ENCODE data around the gene EXOSC2. TPM values are rescaled to one million over a fixed set of nuclear protein-coding genes. Genes with fewer than 3 reads are reported as not detected.

Gene EXOSC2
- polyA plus RNA-seq, 1 donor (not counting 4 experiments of a cell fraction or from before 2014, with no cell fraction given): 37.5 TPM

DNA sequence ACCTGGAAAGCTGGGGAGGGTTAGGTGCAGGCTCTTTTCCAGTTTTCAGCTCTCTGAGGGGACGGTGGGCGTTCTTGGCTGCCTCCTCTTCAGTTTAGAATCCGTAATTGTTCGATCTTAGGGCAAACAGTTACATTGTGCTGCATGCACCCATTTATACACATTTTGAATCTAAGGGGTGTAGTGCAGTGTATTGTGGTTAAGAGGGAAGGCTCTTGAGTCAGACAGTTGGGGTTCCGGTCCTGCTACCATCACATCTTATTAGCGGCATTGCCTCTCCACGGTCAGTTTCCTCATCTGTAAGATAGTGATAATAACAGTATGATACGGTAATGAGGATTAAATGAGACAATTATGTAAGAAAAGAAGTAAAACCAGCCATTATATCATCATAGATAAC is 625 bp downstream of the EXOSC2 start:
- Histone ChIP-seq H4K20me1 (ENCODE audit: control insufficient read depth, extremely low read depth, insufficient read depth, low read length) (peaks cover 10% of the 10 kb centered on the region), H3K36me3 (ENCODE audit: control insufficient read depth in 2 of 2, extremely low read depth in 1 of 2, insufficient read depth in 2 of 2, low read length in 2 of 2) (peaks cover 12 to 20% of the 10 kb centered on the region in 2 experiments), H3K9me3 (ENCODE audit: control insufficient read depth, low read depth, low read length) (no peaks in the 10 kb centered on the region), H3K4me2 (ENCODE audit: control insufficient read depth, extremely low read depth, insufficient read depth, low read depth, low read length) (peak overlapping the region; percentile 91), H2AFZ (ENCODE audit: control insufficient read depth, low read length) (peak overlapping the region; percentile 80), H3K4me1 (ENCODE audit: control insufficient read depth, extremely low read depth, insufficient read depth, low read length) (peaks cover 19% of the 10 kb centered on the region), H3K79me2 (ENCODE audit: control insufficient read depth, insufficient read depth, low read length) (peaks cover 39% of the 10 kb centered on the region), H3K9ac (ENCODE audit: control insufficient read depth, extremely low read depth, insufficient read depth, low read length) (peak overlapping the region; percentile 94), H3K27me3 (ENCODE audit: control insufficient read depth, extremely low read depth, insufficient read depth, low read length) (no peaks in the 10 kb centered on the region), H3K4me3 (ENCODE audit: control insufficient read depth in 2 of 3, extremely low read depth in 1 of 3, insufficient read depth in 2 of 3, low read depth in 1 of 3, low read length in 3 of 3) (peak overlapping the region; percentile 56 to 98 (median 91)), H3K9me1 (ENCODE audit: control insufficient read depth, extremely low read depth, insufficient read depth, low read length) (peaks cover 3% of the 10 kb centered on the region), H3K27ac (ENCODE audit: control insufficient read depth, insufficient read depth, low read length) (peak overlapping the region; percentile 73)
- dilution Hi-C loops (cut with MboI; ENCODE audit: extremely low pct_ligation_motif_present, low sequenced_read_pairs): no loop called here
- no peak for FAIRE-seq
- no peak for DNase-seq (ENCODE audit: low read depth, low spot score)
- TF ChIP-seq, protein P1, sequence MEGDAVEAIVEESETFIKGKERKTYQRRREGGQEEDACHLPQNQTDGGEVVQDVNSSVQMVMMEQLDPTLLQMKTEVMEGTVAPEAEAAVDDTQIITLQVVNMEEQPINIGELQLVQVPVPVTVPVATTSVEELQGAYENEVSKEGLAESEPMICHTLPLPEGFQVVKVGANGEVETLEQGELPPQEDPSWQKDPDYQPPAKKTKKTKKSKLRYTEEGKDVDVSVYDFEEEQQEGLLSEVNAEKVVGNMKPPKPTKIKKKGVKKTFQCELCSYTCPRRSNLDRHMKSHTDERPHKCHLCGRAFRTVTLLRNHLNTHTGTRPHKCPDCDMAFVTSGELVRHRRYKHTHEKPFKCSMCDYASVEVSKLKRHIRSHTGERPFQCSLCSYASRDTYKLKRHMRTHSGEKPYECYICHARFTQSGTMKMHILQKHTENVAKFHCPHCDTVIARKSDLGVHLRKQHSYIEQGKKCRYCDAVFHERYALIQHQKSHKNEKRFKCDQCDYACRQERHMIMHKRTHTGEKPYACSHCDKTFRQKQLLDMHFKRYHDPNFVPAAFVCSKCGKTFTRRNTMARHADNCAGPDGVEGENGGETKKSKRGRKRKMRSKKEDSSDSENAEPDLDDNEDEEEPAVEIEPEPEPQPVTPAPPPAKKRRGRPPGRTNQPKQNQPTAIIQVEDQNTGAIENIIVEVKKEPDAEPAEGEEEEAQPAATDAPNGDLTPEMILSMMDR (optimal IDR thresholded peaks at IDR 0.05 in 1 of 3, IDR thresholded peaks at IDR 0.05 in 1 of 3, conservative IDR thresholded peaks at IDR 0.05 in 1 of 3; ENCODE audit: extremely low read depth in 1 of 3, insufficient read depth in 2 of 3, low read length in 3 of 3): no peak

DNA sequence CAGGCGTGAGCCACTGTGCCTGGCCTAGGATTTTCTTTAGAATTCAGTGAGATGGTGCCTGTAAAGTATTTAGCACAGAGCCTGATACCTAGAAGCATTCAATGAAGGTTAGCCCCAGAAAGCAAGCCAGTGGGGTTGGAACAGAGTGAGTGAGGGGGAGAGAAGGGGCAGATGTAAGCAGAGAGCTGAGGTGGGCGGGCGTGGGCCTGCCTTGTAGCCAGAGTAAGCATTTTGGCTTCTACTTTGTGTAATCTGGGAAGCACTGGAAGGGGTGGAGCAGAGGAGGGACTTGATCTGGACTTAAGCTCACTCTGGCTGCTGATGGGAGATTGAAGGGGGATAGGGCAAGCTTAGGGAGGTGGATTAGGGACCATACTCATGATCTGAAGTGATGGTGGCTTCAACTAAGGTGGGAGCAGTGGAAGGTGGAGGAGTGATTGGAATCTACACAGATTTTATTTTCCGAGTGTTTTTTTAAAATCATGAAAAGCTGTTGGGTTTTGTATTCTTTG is 2.6 kb downstream of the EXOSC2 start:
- Histone ChIP-seq H3K4me2 (ENCODE audit: control insufficient read depth, extremely low read depth, insufficient read depth, low read depth, low read length) (no peak overlapping the region), H3K9me3 (ENCODE audit: control insufficient read depth, low read depth, low read length) (no peaks in the 10 kb centered on the region), H4K20me1 (ENCODE audit: control insufficient read depth, extremely low read depth, insufficient read depth, low read length) (peaks cover 15% of the 10 kb centered on the region), H3K36me3 (ENCODE audit: control insufficient read depth in 2 of 2, extremely low read depth in 1 of 2, insufficient read depth in 2 of 2, low read length in 2 of 2) (peaks cover 16 to 28% of the 10 kb centered on the region in 2 experiments), H3K4me1 (ENCODE audit: control insufficient read depth, extremely low read depth, insufficient read depth, low read length) (peaks cover 19% of the 10 kb centered on the region), H3K9me1 (ENCODE audit: control insufficient read depth, extremely low read depth, insufficient read depth, low read length) (peaks cover 3% of the 10 kb centered on the region), H3K27ac (ENCODE audit: control insufficient read depth, insufficient read depth, low read length) (no peak overlapping the region), H3K27me3 (ENCODE audit: control insufficient read depth, extremely low read depth, insufficient read depth, low read length) (no peaks in the 10 kb centered on the region), H3K4me3 (ENCODE audit: control insufficient read depth in 2 of 3, extremely low read depth in 1 of 3, insufficient read depth in 2 of 3, low read depth in 1 of 3, low read length in 3 of 3) (no peak overlapping the region), H3K9ac (ENCODE audit: control insufficient read depth, extremely low read depth, insufficient read depth, low read length) (no peak overlapping the region), H2AFZ (ENCODE audit: control insufficient read depth, low read length) (no peak overlapping the region), H3K79me2 (ENCODE audit: control insufficient read depth, insufficient read depth, low read length) (peaks cover 41% of the 10 kb centered on the region)
- no peak for TF ChIP-seq EZH2 (IDR thresholded peaks at IDR 0.05; ENCODE audit: low read length)
- TF ChIP-seq, protein P1 (optimal IDR thresholded peaks at IDR 0.05 in 1 of 3, IDR thresholded peaks at IDR 0.05 in 1 of 3, conservative IDR thresholded peaks at IDR 0.05 in 1 of 3; ENCODE audit: extremely low read depth in 1 of 3, insufficient read depth in 2 of 3, low read length in 3 of 3): no peak
- no peak for DNase-seq (ENCODE audit: low read depth, low spot score)
- FAIRE-seq: no peak
- dilution Hi-C loops (cut with MboI; ENCODE audit: extremely low pct_ligation_motif_present, low sequenced_read_pairs): no loop called here

All from keratinocyte (primary cell).